Gastroesophageal sphincter (tissue), 3 donors: ENCODE results near the gene POFUT2.
"Not testable (repeated sequence)": the region's sequence is repeated elsewhere in the genome, so short reads cannot be mapped to it uniquely, and the experiment has no call there.

ENCODE experiments used
- CTCF ChIP-seq, 4 experiments: fragments of 200-600 bp in 2 of 4; fragments of 450-650 bp in 2 of 4; sonication (generic) in 1 of 4; IDR thresholded peaks; one replicate each; pipeline ENCODE4 v1.5.1; 2017 to 2019; ENCODE audit warnings: antibody characterized with exemption in 4 of 4, mild to moderate bottlenecking in 2 of 4, moderate library complexity in 2 of 4
- POLR2A ChIP-seq, 2 donors: fragments of 450-650 bp; IDR thresholded peaks; one replicate each; pipeline ENCODE4 v1.6.1; 2017; ENCODE audit warnings: antibody characterized with exemption in 2 of 2, mild to moderate bottlenecking in 2 of 2, moderate library complexity in 1 of 2
- POLR2AphosphoS5 ChIP-seq: sonication (generic); formaldehyde crosslinking; IDR thresholded peaks from one replicate; pipeline ENCODE4 v1.6.1; 2017; ENCODE audit warnings: antibody characterized with exemption

GRCh38 chr21:45315676-45316470, 28.2 kb upstream of the POFUT2 start:
- not testable (repeated sequence) for TF ChIP-seq CTCF (IDR thresholded peaks at IDR 0.05); POLR2AphosphoS5; POLR2A (IDR thresholded peaks at IDR 0.05)
